Measurements from ENCODE around the gene ZNF784. TPM values are rescaled to one million over a fixed set of nuclear protein-coding genes. Genes with fewer than 3 reads are reported as not detected.

The ZNF784 gene
- total and polyA plus RNA-seq, 10 of the 15 experiments (the other 5 are each of a cell fraction or from before 2014, with no cell fraction given): 0.10 to 5.2 (median 1.8) TPM

DNA sequence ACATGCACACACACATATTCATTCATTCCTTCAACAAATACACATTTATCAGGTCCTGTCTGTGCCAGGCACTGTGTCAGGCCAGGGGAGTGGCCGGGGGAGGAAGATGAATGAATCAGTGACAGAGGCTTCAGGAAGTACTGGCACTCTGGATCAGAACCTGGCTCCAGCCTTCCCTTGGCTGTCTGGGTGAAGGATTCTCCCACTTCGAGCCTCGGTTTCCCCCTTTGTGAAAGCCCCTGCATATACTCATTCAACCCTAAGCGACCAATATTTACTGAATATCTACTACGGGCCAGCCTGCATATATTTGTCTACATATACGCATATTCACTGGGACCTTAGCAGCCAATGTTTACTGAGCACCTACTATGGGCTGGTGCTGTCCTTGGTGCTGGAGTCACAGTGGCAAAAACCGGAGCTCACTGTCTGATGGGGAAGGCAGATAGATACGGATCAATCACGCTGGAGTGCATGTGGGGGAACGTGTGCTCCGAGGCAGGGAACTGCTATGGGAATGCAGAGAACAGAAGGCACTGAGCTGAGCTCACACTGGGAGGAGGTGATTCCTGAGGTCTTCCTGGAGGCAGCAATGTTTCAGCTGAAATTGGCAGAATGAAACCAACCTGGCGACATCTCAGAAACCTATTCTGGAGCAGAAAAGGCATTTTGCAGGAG is 43.1 kb downstream of the ZNF784 start:
- ATAC-seq (no peak; the same call in 1 of the 3 replicates), FAIRE-seq (peak; percentile 54), DNase-seq (ENCODE audit: low read depth, low spot score) (no peak)
- 70% methylated on average over 12 of the region's 12 CpGs for WGBS (ENCODE audit: insufficient coverage, insufficient replicate concordance, low lambda C conversion rate, missing lambda C conversion rate)
- H3K4me1 ChIP-seq (ENCODE audit: control insufficient read depth, insufficient read depth, low read length): 0 out of 2 replicates have a peak, but pooled peaks cover 3% of the 10 kb centered on the region
- peak overlapping the region; percentile 66 for H3K9ac ChIP-seq (ENCODE audit: control insufficient read depth, insufficient read depth, low read length)
- ChIA-PET CTCF (interaction anchor here (1.1 to 2.3 kb wide), 3 partner anchors 25 to 73 kb away, joined by 3 to 5 read pairs (median 5); partner anchors contain the start of gene ZNF865), RAD21 (ENCODE audit: unreplicated experiment) (interaction anchor here (0.8 to 1.3 kb wide), 2 partner anchors 18 to 45 kb away, joined by 3 to 4 read pairs; partner anchors contain the start of gene FIZ1), SMC1A (ENCODE audit: uncharacterized antibody, unreplicated experiment) (interaction anchor here (1.1 kb wide), 1 partner anchor 67 kb away, joined by 5 read pairs; no protein-coding TSS in a partner anchor), POLR2A (interaction anchor here (0.5 to 1.5 kb wide), 5 partner anchors 8 to 53 kb away, joined by 3 to 5 read pairs (median 4); partner anchors contain the start of gene FIZ1)
- TF ChIP-seq POLR2AphosphoS5 (IDR thresholded peaks at IDR 0.05; ENCODE audit: low read length) (no peak), TBL1XR1 (IDR thresholded peaks at IDR 0.05; ENCODE audit: low read depth, low read length) (no peak), ETV6 (conservative IDR thresholded peaks at IDR 0.05 in 1 of 2, IDR thresholded peaks at IDR 0.05 in 1 of 2; ENCODE audit: borderline replicate concordance in 1 of 2, low read depth in 1 of 2) (peak in 1 of 2 experiments; percentile 4; a peak in 1 of 4 replicates), TCF7 (IDR thresholded peaks at IDR 0.05; ENCODE audit: borderline replicate concordance) (0 out of 2 replicates have a peak, but pooled peaks have one; percentile 24), TARDBP (IDR thresholded peaks at IDR 0.05; ENCODE audit: borderline replicate concordance) (no peak), ASH2L (IDR thresholded peaks at IDR 0.05; ENCODE audit: borderline replicate concordance, low read depth) (no peak), LARP7 (IDR thresholded peaks at IDR 0.05) (no peak), MTA3 (IDR thresholded peaks at IDR 0.05; ENCODE audit: borderline replicate concordance, low read length) (peak; percentile 60; the same call in 1 of the 2 replicates), SMARCA5 (IDR thresholded peaks at IDR 0.05) (0 out of 2 replicates have a peak, but pooled peaks have one; percentile 17), ZNF217 (IDR thresholded peaks at IDR 0.05) (peak; percentile 44; the same call in 1 of the 2 replicates), BCL3 (IDR thresholded peaks at IDR 0.05; ENCODE audit: borderline replicate concordance, insufficient read depth, low read depth, low read length, poor library complexity, severe bottlenecking) (no peak), SIN3A (IDR thresholded peaks at IDR 0.05; ENCODE audit: low read depth, low read length) (0 out of 2 replicates have a peak, but pooled peaks have one; percentile 7)
- TF ChIP-seq, protein P1, sequence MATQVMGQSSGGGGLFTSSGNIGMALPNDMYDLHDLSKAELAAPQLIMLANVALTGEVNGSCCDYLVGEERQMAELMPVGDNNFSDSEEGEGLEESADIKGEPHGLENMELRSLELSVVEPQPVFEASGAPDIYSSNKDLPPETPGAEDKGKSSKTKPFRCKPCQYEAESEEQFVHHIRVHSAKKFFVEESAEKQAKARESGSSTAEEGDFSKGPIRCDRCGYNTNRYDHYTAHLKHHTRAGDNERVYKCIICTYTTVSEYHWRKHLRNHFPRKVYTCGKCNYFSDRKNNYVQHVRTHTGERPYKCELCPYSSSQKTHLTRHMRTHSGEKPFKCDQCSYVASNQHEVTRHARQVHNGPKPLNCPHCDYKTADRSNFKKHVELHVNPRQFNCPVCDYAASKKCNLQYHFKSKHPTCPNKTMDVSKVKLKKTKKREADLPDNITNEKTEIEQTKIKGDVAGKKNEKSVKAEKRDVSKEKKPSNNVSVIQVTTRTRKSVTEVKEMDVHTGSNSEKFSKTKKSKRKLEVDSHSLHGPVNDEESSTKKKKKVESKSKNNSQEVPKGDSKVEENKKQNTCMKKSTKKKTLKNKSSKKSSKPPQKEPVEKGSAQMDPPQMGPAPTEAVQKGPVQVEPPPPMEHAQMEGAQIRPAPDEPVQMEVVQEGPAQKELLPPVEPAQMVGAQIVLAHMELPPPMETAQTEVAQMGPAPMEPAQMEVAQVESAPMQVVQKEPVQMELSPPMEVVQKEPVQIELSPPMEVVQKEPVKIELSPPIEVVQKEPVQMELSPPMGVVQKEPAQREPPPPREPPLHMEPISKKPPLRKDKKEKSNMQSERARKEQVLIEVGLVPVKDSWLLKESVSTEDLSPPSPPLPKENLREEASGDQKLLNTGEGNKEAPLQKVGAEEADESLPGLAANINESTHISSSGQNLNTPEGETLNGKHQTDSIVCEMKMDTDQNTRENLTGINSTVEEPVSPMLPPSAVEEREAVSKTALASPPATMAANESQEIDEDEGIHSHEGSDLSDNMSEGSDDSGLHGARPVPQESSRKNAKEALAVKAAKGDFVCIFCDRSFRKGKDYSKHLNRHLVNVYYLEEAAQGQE (IDR thresholded peaks at IDR 0.05; ENCODE audit: low read depth, low read length): peak; percentile 92
- TF ChIP-seq, protein P2, sequence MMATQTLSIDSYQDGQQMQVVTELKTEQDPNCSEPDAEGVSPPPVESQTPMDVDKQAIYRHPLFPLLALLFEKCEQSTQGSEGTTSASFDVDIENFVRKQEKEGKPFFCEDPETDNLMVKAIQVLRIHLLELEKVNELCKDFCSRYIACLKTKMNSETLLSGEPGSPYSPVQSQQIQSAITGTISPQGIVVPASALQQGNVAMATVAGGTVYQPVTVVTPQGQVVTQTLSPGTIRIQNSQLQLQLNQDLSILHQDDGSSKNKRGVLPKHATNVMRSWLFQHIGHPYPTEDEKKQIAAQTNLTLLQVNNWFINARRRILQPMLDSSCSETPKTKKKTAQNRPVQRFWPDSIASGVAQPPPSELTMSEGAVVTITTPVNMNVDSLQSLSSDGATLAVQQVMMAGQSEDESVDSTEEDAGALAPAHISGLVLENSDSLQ (IDR thresholded peaks at IDR 0.05): 0 out of 2 replicates have a peak, but pooled peaks have one; percentile 37
- H3K27ac ChIP-seq (ENCODE audit: control insufficient read depth, insufficient read depth): peak overlapping the region; percentile 52; the same call in 1 of the 2 replicates
- H3K4me2 ChIP-seq (ENCODE audit: control insufficient read depth, insufficient read depth): peak overlapping the region; percentile 56
- peak overlapping the region; percentile 82 for H2AFZ ChIP-seq (ENCODE audit: control insufficient read depth, low read depth, low read length)
- H3K79me2 ChIP-seq (ENCODE audit: control insufficient read depth, insufficient read depth, low read length): peaks cover 11% of the 10 kb centered on the region
- peaks cover 0 to 5% of the 10 kb centered on the region in 2 experiments; a peak in 1 of 4 replicates for H3K36me3 ChIP-seq (ENCODE audit: control insufficient read depth in 2 of 2, insufficient read depth in 2 of 2, low read length in 1 of 2)
- no peaks in the 10 kb centered on the region for H3K9me3 ChIP-seq (replicated peaks; ENCODE audit: control insufficient read depth, insufficient read depth, low read length)
- no TSS peak for BruUV-seq (replicated peaks)
- in situ Hi-C loops (cut with MboI): no loop called here
- no peaks in the 10 kb centered on the region for H3K27me3 ChIP-seq (replicated peaks in 1 of 2; ENCODE audit: control insufficient read depth in 2 of 2, insufficient read depth in 2 of 2, low read length in 1 of 2)
- H4K20me1 ChIP-seq (ENCODE audit: control insufficient read depth, insufficient read depth): no peaks in the 10 kb centered on the region
- peak overlapping the region; percentile 93 for H3K4me3 ChIP-seq
- intact Hi-C loops (cut with micrococcal nuclease; ENCODE audit: unreplicated experiment): no loop called here
